T-helper 1 cell treated with Interleukin-12 subunit alpha and Interleukin-12 subunit beta and Interleukin-4 antibody, amounts not matched to agents 30 μg/mL and 1 μg/mL, for 36 hours (primary cell): ENCODE measurements around the gene NFKBIE.

ENCODE experiments used
- H3K27ac Mint-ChIP-seq: one replicate; pipeline ENCODE4 v1.8.0; 2021; ENCODE audit warnings: mild to moderate bottlenecking, mixed read lengths
- H3K27me3 Mint-ChIP-seq: one replicate; pipeline ENCODE4 v1.8.0; 2021; ENCODE audit warnings: low read depth, mixed read lengths
- H3K36me3 Mint-ChIP-seq: one replicate; pipeline ENCODE4 v1.8.0; 2021; ENCODE audit warnings: low read depth, mixed read lengths
- H3K4me1 Mint-ChIP-seq: one replicate; pipeline ENCODE4 v1.8.0; 2021; ENCODE audit warnings: low read depth, mixed read lengths
- H3K4me3 Mint-ChIP-seq: one replicate; pipeline ENCODE4 v1.8.0; 2021; ENCODE audit warnings: mild to moderate bottlenecking, moderate library complexity, mixed read lengths
- H3K9me3 Mint-ChIP-seq: one replicate; pipeline ENCODE4 v1.8.0; 2021; ENCODE audit warnings: mixed read lengths

NFKBIE gene

DNA sequence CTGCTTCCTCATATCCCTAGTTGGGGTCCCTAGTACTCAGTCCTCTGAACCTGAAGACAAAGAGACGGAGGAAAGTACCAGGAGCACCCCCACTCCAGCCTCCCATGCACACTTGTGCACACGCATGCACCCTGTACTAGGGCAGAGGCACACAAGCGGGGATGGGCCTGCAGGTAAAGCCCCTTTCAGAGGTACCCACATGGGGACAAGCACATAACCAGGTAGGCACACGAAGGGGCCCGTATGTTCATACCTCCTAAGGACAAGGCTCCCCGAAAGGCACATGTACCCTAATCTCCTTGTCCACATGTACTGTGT is 6.0 kb upstream of the NFKBIE start:
- Mint-ChIP-seq H3K9me3 (no peaks in the 10 kb centered on the region), H3K27ac (no peak overlapping the region), H3K4me3 (peak overlapping the region; percentile 53), H3K36me3 (no peaks in the 10 kb centered on the region), H3K27me3 (peaks cover 64% of the 10 kb centered on the region), H3K4me1 (peaks cover 21% of the 10 kb centered on the region)

GRCh38 chr6:44270526-44271405 is 5.4 kb upstream of the NFKBIE start:
- Mint-ChIP-seq H3K27ac (no peak overlapping the region), H3K9me3 (no peaks in the 10 kb centered on the region), H3K27me3 (peaks cover 64% of the 10 kb centered on the region), H3K36me3 (no peaks in the 10 kb centered on the region), H3K4me1 (peaks cover 27% of the 10 kb centered on the region), H3K4me3 (peak overlapping the region; percentile 53)

DNA sequence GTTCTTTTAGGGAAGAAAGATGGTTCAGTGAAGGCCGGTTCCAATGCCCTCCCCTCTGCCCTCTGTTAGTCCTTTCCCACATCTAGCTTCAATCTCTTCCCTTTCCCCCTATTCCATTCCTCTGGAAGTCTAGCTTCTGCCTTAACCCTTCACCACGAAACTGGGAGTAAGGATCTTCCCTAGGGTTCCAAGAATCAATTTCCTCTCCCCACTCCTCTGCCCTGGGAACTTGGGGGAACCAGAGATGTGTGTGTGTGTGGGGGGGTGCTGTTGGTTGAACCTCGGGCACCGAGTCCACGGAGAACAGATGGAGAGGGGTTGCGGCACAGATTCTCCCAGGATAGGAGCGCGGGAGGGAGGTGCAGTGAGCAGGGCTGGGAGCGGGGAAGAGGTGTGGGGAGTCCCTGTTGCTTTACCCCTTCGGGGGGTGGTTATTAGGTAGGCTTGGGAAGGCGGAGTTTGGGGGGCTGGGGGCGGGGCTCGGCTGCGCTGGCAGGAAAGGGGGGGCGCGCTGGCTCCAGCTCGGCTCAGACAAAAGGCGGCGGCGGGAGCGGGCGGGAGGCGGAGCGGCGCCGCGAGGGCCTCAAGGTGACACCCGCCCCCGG is 4.7 kb upstream of the NFKBIE start, which contains the start of gene TMEM151B:
Gene TMEM151B, plus strand, starts transcription at position 530 of the 605 bp plus-strand sequence. CDS start 293 bp downstream, outside the sequence.
- Mint-ChIP-seq H3K27me3 (peaks cover 64% of the 10 kb centered on the region), H3K36me3 (peaks cover 2% of the 10 kb centered on the region), H3K4me3 (peak within 1 kb of the TSS; percentile 53), H3K27ac (no peak within 1 kb of the TSS), H3K4me1 (peaks cover 27% of the 10 kb centered on the region), H3K9me3 (no peaks in the 10 kb centered on the region)

DNA sequence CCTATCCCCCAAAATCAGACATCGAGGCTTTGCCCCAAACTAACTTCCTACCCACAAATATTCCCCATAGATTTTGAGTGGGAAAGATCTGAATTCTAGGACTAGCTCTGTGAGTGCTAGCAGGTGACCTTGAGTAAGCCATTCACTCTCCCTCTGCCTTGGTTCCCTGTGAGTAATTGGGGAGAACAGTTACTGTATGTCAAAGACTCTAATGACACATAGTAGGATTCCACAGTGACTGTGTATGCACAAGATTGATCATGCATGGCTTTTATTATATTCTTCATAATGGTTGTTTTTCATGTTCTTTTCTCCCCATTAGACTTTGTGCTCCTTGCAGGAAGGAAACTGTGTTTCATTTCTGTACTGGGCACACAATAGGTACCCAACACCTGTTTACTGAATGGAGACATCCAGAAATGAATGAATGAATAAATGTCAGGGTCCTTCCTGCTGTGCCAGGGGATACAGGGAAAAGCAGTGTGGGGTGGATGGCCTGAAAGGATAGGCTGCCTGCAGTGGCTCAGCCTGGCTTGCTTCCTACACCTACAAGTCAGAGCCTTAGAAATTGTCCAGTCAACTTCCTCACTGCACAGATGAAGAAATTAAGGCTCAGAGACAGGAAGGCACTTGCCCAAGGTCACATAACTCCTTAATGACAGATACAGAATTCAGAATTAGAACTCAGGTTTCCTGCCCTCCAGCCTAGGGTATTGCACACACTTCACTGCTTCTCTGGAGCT is 4.0 kb upstream of the NFKBIE start:
- Mint-ChIP-seq H3K4me1 (peaks cover 27% of the 10 kb centered on the region), H3K27me3 (peaks cover 59% of the 10 kb centered on the region), H3K4me3 (no peak overlapping the region), H3K27ac (no peak overlapping the region), H3K36me3 (peaks cover 6% of the 10 kb centered on the region), H3K9me3 (no peaks in the 10 kb centered on the region)

- Mint-ChIP-seq H3K4me1 (peaks cover 37% of the 10 kb centered on the region), H3K36me3 (peaks cover 14% of the 10 kb centered on the region), H3K27ac (peak overlapping the region; percentile 31), H3K4me3 (no peak overlapping the region), H3K27me3 (peaks cover 49% of the 10 kb centered on the region), H3K9me3 (no peaks in the 10 kb centered on the region)
Observed at GRCh38 chr6:44268095-44268628, 2.8 kb upstream of the NFKBIE start.

GRCh38 chr6:44267252-44267651 is 1.9 kb upstream of the NFKBIE start:
- Mint-ChIP-seq H3K4me1 (peaks cover 46% of the 10 kb centered on the region), H3K27me3 (peaks cover 40% of the 10 kb centered on the region), H3K9me3 (no peaks in the 10 kb centered on the region), H3K36me3 (peaks cover 20% of the 10 kb centered on the region), H3K4me3 (no peak overlapping the region), H3K27ac (no peak overlapping the region)

- Mint-ChIP-seq H3K9me3 (no peaks in the 10 kb centered on the region), H3K4me1 (peaks cover 48% of the 10 kb centered on the region), H3K4me3 (peak overlapping the region; percentile 100), H3K27me3 (peaks cover 31% of the 10 kb centered on the region), H3K27ac (peak overlapping the region; percentile 90), H3K36me3 (peaks cover 24% of the 10 kb centered on the region)
Observed at GRCh38 chr6:44266347-44266746, 996 bp upstream of the NFKBIE start.

GRCh38 chr6:44265722-44266233 is 427 bp upstream of the NFKBIE start:
- Mint-ChIP-seq H3K4me3 (peak overlapping the region; percentile 100), H3K9me3 (no peaks in the 10 kb centered on the region), H3K27ac (peak overlapping the region; percentile 90), H3K4me1 (peaks cover 52% of the 10 kb centered on the region), H3K27me3 (peaks cover 27% of the 10 kb centered on the region), H3K36me3 (peaks cover 30% of the 10 kb centered on the region)

DNA sequence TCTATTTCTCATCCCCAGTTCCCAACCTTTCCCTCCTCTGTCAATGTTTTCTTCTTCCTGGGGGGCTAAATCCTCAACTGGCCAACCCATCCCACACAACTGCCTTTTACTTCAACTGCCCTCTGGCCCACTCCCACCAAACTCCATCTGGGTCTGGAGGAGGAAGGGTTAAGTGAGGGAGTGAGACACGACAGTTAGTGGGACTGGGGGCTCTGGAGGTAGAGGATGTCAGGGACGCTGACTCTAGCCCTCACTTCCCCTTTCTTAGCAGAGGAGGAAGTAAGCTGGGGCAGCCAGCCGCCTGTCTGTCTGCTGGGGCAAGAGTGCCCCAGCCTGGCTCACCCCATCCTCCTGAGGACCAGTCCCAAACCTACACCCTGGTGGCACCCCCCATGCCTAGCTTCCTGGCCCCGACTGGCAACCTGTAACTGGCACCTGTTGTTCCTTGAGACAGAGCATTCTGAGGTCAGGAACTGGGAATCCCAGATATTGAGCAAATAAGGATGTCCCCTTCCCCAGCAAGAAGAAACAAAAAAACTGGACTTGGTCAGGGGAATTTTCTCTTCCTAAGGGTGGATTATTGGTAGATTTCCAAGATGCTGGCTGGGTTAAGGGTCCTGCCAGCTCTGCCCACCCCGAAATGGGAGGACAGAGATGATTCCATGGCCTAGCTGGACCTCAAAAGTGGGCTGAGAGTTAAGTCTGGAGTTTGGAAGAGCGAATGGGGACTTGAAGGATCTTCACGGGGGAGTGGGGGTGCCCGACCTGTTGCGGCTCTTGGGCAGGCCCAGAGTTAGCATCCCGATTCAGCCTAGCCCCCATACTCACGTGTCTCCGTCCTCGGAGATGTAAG is 971 bp downstream of the NFKBIE start:
- peaks cover 47% of the 10 kb centered on the region for H3K4me1 Mint-ChIP-seq

DNA sequence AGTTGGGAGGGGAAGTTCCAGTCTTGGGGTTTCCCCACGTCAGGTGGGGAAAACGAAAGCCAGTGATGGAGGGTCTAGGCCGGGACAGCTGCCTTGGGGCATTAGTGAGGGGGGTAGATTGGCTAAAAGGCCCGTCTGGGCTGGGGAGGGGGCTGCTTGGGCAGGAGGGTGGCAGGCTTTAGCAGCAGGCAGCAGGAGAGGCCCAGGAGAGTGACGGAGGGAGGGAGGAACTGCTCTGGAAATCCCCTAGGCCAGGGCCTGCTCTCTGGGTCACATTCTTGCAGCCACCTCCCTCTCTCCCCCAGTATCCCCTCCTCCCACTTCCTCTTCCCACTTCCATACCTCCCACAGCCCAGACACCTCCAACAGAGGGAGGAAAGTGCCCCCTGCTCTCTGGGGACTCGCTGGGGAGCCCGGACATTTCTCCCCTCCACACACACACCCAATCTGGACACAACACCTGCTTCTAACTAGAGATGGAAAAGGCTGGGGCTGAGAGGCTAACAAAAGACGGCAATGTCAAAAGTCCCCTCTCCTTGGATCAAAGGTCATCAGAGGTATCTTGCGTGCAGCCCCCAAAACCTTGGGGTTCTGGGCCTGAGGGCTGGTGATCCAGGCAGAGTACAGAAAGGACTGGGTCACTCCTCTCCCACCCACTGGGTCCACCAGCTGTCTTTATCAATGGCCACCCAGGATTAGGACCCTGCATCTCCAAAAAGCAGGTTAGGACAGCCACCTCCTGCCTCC is 1.8 kb downstream of the NFKBIE start:
- peaks cover 50% of the 10 kb centered on the region for H3K4me1 Mint-ChIP-seq
- no peaks in the 10 kb centered on the region for H3K9me3 Mint-ChIP-seq
- peak overlapping the region; percentile 100 for H3K4me3 Mint-ChIP-seq
- H3K27ac Mint-ChIP-seq = peak overlapping the region; percentile 99
- H3K27me3 Mint-ChIP-seq = peaks cover 10% of the 10 kb centered on the region
- peaks cover 45% of the 10 kb centered on the region for H3K36me3 Mint-ChIP-seq

More for the DNA sequence above, 971 bp downstream of the NFKBIE start:
- H3K9me3 Mint-ChIP-seq = no peaks in the 10 kb centered on the region
- H3K27me3 Mint-ChIP-seq = peaks cover 18% of the 10 kb centered on the region
- H3K4me3 Mint-ChIP-seq = peak overlapping the region; percentile 100
- peaks cover 39% of the 10 kb centered on the region for H3K36me3 Mint-ChIP-seq
- peak overlapping the region; percentile 99 for H3K27ac Mint-ChIP-seq

DNA sequence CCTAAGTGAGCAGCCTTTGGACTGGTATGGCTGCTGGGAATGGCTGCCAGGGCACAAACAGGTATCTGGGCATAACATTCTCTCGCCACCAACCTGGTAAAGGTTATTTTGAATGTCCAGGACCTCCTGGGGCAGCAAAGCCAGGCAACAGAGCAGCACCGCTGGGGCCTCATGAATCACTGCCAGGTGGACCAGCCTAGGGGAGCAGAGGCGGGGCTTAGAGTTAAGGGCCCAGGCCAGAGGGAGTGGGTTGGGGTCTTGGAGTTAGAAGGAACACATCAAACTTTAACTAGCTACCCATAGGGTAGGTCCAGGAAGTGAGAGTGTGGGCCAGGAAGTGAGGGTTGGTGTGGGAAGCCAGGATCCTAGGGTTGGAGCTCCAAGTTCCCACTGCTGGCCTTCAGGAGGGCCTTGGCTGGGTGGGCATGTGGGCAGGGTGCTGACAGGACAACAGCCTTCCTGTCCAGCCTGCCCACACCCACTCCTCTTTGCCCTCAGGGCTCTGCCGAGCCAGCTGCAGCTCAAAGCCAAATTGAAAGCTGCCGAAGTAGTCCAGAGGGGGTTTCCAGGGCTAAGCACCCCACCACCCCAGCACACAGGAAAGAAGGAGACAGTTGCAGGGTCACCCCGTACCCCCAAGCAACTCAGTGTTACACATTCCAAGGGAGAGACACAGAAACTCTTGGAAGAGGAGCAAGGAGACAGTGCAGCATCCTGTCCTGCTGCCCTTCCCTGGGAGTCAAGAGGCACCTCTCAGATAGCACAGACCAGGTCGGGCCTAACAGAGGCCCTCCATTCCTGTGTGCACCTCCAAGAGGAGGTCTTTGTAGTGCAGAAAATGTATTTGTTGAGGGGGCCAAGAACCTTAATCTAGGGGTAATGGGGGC is 2.6 kb downstream of the NFKBIE start:
- Mint-ChIP-seq H3K27me3 (peaks cover 3% of the 10 kb centered on the region), H3K9me3 (no peaks in the 10 kb centered on the region), H3K4me3 (peak overlapping the region; percentile 100), H3K36me3 (peaks cover 52% of the 10 kb centered on the region), H3K4me1 (peaks cover 55% of the 10 kb centered on the region), H3K27ac (peak overlapping the region; percentile 99)

DNA sequence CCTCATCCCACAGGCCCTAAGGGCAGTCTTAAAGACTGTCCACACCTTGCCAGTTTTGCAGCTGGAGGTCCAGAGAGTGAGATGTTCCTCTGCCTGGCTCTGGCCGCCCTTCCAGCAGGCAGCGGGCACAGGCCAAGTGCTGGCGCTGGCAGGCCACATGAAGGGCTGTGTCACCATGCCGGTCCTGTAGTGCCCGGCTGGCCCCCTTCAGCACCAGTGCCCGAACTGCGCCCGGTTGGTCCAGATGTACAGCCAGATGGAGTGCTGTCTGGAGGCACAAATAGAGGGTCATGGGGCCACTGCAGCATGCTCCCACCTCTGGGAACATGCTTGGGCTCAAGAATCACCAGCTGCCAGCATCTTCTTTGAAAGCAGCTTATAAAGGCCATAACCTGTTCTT is 3.8 kb downstream of the NFKBIE start:
- H3K4me1 Mint-ChIP-seq = peaks cover 51% of the 10 kb centered on the region
- H3K9me3 Mint-ChIP-seq = no peaks in the 10 kb centered on the region

More for the DNA sequence above, 3.8 kb downstream of the NFKBIE start:
- no peak overlapping the region for H3K27ac Mint-ChIP-seq
- no peak overlapping the region for H3K4me3 Mint-ChIP-seq
- H3K27me3 Mint-ChIP-seq = no peaks in the 10 kb centered on the region
- H3K36me3 Mint-ChIP-seq = peaks cover 55% of the 10 kb centered on the region
